CD1c-positive myeloid dendritic cell (primary cell): ENCODE measurements around the gene UGT1A7.
"Not testable (repeated sequence)": the region's sequence is repeated elsewhere in the genome, so short reads cannot be mapped to it uniquely, and the experiment has no call there.

Experiments used
- DNase-seq: peaks from one replicate; pipeline ENCODE4 v3.0.0-alpha.2; 2016; ENCODE audit errors: extremely low spot score

The UGT1A7 gene

GRCh38 chr2:233681521-233682099 lies at the start of gene UGT1A7:
UGT1A7 (plus strand) TSS chr2:233681901; CDS start chr2:233681938, 37 bp downstream.
- DNase-seq = no peak

DNA sequence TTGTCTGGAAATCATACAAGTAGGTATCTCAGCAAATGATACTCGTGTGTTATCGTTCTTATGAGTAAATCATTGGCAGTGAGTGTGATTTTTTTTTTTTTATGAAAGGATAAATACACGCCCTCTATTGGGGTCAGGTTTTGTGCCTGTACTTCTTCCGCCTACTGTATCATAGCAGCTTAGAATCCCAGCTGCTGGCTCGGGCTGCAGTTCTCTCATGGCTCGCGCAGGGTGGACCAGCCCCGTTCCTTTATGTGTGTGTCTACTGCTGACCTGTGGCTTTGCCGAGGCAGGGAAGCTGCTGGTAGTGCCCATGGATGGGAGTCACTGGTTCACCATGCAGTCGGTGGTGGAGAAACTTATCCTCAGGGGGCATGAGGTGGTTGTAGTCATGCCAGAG lies 45.4 kb upstream of the UGT1A7 start, which contains the start of gene UGT1A10:
Gene UGT1A10 (plus strand): TSS at position 143 of the 400 bp plus-strand sequence. CDS start 75 bp downstream, at position 218.
- DNase-seq = not testable (repeated sequence)

DNA sequence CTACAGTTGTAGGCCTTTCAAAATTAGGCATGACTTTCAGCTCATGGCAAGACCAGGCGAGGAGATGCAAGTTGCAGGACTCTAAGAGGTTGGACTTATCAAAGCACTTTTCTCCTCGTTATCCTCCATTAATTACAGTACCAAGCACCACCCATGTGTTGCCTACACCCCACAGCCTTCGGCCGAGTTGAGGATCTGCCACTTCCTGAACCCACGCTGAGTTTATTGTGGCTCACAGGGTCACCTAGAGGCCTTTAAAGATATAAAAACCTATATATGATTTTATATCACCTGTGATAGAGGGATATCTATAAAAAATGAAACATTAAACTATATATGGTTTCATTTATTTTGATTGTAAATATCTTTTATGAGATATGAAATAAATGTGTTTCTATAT lies 42.9 kb upstream of the UGT1A7 start:
- no peak for DNase-seq

DNA sequence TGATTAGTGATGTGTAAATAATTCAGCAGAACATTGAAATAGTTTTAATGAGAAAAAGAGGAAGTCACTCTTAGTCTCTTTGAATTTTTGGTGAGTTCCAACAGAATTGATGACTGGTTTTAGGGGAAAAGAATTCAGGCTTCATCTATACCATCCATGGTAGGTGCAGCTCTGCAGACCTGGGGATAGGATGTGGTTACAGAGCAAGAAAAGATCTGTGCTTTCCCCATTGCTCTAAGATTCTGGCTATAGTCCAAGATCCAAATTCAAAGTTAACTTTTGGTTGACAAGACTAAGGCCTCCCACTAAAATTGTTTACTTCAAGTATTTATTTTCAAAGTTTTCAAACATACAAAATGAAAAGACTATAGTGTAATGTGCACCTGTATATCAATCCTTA lies 41.8 kb upstream of the UGT1A7 start:
- no peak for DNase-seq

DNA sequence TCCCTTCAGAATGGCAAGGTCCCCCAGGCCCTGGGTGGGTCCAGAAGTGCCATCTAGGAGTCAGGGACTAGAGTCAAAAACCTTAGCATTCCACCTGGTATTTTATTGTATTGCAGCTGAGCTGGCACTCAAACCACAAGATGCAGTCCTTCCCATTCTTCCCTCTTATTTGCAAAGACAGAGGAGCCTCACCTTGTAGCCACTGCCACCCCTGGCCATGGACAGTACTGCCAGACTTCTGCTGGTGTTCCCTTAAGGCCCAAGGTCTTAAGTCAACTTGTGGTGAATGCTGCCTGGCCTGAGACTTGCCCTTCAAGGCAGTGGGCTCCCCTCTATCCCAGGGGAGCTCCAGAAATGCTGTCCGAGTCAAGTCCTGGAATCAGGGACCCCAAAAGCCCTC lies 38.6 kb upstream of the UGT1A7 start:
- DNase-seq = no peak

DNA sequence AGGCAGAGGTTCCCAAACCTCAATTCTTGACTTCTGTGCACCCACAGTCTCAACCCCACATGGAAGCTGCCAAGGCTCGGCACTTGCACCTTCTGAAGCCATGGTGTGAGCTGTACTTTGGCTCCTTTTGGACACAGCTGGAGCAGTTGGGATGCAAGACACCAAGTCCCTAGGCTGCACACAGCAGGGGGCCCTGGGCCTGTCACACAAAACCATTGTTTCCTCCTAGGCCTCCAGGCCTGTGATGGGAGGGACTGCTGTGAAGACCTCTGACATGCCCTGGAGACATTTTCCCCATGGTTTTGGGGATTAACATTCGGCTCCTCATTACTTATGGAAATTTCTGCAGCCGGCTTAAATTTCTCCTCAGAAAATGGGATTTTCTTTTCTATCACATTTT lies 35.7 kb upstream of the UGT1A7 start:
- not testable (repeated sequence) for DNase-seq

DNA sequence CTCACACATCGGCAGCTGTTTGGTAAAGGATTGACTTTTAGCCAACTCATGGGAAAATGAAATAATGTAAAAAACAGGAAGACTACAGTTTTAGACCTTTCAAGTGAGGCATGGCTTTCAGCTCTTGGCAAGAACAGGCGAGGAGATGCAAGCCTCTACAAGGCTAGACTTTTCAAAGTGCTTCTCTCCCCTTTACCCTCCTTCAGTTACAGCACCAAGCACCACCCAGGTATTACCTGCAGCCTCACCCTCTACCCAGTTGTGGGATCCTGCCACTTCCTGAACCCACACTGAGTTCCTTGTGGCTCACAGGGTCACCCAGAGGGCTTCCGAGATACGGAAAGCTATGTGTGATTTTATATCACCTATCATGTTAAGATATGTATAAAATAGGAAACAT lies 30.7 kb upstream of the UGT1A7 start:
- no peak for DNase-seq

- no peak for DNase-seq
Observed at GRCh38 chr2:233651430-233651829, 30.3 kb upstream of the UGT1A7 start.

DNA sequence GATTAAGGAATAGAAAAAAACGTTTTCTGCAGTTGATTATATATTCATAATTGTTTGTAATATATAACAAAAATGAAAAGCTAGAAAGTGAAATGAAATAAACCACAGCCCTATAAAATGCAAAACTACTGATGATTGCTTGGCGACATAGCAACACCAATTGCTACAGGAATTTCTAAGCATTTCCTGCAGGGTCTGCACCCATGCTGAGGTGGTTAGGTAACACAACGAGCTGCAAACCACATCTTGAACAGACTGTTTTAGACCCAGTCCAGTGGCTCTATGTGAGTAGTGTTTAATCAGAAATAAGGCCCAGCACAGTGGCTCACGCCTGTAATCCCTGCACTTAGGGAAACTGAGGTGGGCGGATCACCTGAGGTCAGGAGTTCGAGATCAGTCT lies 27.2 kb upstream of the UGT1A7 start:
- no peak for DNase-seq

DNA sequence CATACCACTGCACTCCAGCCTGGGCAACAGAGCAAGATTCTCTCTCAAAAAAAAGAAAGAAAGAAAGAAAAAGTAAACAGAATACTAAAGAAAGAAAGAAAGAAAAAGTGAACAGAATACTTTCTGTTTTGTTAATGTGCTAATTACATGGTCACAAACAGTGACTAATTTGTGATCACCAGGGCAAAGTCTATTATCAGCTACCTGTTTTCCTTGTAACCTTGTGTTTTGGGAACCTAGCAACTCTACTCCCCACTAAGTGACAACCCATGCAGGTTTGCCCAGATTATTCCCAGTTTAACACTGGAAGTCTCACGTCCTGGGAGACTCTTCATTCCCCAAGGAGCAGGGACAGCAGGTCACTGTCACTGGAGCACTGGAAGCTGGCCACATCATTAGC lies 26.7 kb upstream of the UGT1A7 start:
- no peak for DNase-seq

DNA sequence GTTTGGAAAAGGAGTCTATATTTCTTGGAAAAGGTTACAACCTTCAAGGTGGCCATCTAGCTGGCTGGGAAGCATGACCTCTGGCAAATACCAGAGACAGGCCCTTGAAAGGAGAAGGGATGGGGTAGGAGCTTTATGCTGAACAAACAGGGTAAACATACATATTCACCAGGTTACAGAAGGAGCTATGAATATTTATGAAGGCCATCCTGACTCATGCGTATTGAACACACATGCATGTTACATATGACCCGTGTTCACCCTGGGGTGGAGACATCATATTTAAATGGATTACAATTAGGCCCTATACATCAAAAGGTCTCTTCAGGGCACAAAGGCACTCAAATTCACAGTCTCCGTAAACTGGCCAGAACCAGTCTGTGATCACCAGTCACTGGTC lies 25.8 kb upstream of the UGT1A7 start:
- not testable (repeated sequence) for DNase-seq

DNA sequence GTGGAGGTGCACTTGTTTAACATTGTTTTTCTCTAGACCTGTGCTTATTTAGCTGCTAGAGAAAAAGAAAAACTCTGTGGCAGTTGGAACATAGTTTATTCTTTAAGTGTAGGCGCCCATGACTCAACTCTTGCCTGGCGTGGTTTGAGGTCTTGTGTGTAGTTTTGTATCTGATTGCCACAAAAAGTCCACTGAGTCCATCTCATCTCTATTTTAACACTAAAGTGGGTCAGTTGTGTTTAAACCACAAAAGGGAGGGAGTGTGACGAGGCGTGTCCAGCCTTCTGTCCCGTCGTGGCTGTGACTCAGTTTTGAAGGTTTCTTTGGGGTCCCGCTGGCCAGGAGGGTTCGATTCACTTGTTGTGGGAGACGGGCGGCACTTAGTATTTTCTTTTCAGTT lies 25.3 kb upstream of the UGT1A7 start:
- DNase-seq = no peak

- no peak for DNase-seq
Observed at GRCh38 chr2:233658610-233659009, 23.1 kb upstream of the UGT1A7 start.

DNA sequence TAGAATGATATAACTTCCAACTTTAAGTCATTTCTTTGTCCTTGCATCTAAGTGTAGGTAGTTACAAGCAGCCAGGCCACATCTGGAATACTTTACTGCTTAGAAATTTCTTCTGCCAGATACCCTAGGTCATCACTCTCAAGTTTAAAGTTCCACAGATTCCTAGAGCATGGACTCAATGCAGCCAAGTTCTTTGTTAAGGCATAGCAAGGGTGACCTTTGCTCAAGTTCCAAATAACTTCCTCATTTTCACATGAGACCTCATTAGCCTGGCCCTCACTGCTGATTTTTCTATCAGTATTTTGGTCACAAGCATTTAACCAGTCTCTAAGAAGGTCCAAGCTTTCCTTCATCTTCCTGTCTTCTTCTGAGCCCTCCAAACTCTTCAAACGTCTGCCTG lies 17.8 kb upstream of the UGT1A7 start:
- DNase-seq = no peak

GRCh38 chr2:233668605-233669260 lies 13.0 kb upstream of the UGT1A7 start:
- no peak for DNase-seq

GRCh38 chr2:233671290-233672161 lies 10.2 kb upstream of the UGT1A7 start, which contains the start of gene UGT1A9:
UGT1A9 (plus strand) TSS chr2:233671898; CDS start chr2:233671935, 37 bp downstream.
- no peak for DNase-seq

DNA sequence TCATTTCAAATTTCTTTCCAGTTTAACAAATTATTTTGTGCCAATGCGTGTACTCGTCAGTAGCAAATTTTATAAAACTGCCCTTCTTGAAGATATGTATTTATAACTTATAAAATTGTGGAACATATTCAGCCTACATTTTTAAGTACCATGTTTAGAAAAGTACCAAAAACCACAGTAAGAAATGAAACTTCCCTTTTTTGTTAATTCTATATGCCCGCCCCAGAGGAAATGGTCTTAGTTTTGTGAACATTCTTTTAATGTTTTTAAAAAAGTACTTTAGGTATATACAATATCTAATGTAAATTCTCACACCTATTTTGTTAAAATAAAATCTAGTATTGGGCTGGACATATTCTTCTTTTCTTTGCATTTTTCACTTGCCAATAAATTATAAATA lies 8.8 kb upstream of the UGT1A7 start:
- no peak for DNase-seq

GRCh38 chr2:233673896-233674295 lies 7.8 kb upstream of the UGT1A7 start:
- no peak for DNase-seq

GRCh38 chr2:233674314-233674713 lies 7.4 kb upstream of the UGT1A7 start:
- no peak for DNase-seq

- DNase-seq = no peak
Observed at GRCh38 chr2:233674995-233675394, 6.7 kb upstream of the UGT1A7 start.

DNA sequence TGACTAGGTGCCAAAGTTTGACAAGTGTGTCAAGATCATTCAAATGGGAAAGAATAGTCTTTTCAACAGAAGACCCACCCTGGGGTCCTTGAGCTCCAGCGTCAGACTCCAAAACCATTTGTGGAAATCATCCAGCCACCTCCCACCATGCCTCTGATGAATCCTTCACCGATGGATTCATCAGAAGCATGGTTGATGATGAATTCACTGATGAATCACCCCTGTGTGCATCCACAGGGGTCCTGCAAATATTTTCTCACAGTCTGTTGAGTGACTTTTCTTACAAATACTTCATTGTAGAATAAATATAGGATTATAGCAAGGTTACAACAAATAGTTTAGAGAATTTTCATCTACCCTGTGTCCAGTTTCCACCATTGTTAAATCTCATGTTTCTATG lies 5.7 kb upstream of the UGT1A7 start:
- no peak for DNase-seq

GRCh38 chr2:233679196-233679595 lies 2.5 kb upstream of the UGT1A7 start:
- no peak for DNase-seq
